ENCODE measurements around the gene SPACDR.

SPACDR gene

GRCh38 chr7:100426516-100426915 is 37.5 kb downstream of the SPACDR start:
- no peak for TF ChIP-seq CTCF (IDR thresholded peaks at IDR 0.05; ENCODE audit: borderline replicate concordance, insufficient read depth, low read depth, low read length)

DNA sequence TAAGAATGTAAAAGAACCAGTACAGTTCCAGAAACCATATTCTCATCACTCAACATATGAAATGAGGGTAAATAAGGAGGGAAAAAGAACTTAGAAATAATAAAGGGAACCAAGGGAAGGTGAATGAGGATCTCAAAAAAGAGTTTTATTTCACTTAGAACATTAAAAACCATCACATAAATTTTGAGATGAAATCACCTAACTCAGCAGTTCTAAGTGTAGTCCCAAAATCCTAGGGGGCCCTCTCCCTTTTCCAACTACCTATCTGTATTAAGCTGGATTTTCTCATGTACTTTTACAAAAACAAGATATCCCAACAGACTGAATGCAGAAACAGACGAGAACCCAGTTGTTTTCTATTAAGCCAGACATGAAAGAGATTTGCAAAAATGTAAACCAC is 38.7 kb downstream of the SPACDR start:
- no peak overlapping the region for H3K4me3 ChIP-seq (ENCODE audit: low read depth, low read length)
- no peak for TF ChIP-seq CTCF (IDR thresholded peaks at IDR 0.05; ENCODE audit: borderline replicate concordance, insufficient read depth, low read depth, low read length)

More at GRCh38 chr7:100426516-100426915, 37.5 kb downstream of the SPACDR start:
- H3K4me3 ChIP-seq (ENCODE audit: low read depth, low read length) = no peak overlapping the region

DNA sequence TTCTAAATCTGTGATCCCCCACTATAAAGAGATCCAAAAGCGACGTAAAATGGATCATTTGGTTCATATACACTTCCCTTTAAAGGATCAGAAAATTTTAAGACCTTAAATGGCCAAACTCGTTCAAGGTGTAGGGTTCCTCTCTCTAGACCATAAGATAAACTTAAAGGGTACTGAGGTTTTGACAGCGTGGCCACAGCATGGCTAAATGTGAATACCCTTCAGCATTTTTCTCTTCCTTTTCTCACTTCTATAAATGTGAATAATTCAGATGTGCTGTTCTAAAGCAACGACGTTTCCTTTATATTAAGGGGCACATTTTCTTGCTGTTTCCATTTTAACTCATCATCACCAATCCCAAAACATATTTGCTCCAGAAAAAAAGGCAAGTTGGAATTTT is 40.7 kb downstream of the SPACDR start:
- TF ChIP-seq CTCF (IDR thresholded peaks at IDR 0.05; ENCODE audit: borderline replicate concordance, insufficient read depth, low read depth, low read length) = no peak

DNA sequence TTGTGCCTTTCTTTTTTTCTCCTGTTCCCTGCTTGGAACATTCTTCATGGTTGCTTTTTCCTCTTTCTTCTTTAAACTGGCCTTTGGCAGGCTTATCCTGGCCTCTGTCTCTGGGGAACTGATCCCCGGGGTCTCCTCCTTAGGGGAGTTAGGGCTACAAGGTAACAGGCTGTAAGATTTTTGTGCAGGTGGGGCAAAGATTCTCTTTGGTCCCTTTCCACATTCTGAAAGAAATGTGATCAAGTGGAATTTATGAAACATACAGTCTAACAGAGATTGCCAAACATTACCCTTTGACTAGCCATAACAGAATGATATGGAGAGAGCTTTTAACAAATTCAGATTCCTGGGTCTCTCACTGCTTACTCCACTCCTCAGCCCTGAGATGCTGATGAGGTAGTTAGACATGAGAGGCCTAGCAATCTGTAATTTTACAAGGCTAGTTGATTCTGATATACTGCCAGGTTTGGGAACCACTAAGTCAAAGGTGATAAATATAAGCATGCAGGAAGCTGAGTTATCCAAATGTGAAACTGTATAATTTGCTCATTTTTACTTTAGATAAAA is 44.3 kb downstream of the SPACDR start:
- H3K4me3 ChIP-seq (ENCODE audit: low read depth, low read length) = no peak overlapping the region
- no peak for TF ChIP-seq CTCF (IDR thresholded peaks at IDR 0.05; ENCODE audit: borderline replicate concordance, insufficient read depth, low read depth, low read length)

More for the DNA sequence above, 40.7 kb downstream of the SPACDR start:
- no peak overlapping the region for H3K4me3 ChIP-seq (ENCODE audit: low read depth, low read length)

GRCh38 chr7:100418930-100419659 is 45.0 kb downstream of the SPACDR start:
- 0 out of 2 replicates have a peak, but pooled peaks have one; percentile 5 for TF ChIP-seq CTCF (IDR thresholded peaks at IDR 0.05; ENCODE audit: borderline replicate concordance, insufficient read depth, low read depth, low read length)
- no peak overlapping the region for H3K4me3 ChIP-seq (ENCODE audit: low read depth, low read length)

GRCh38 chr7:100415448-100415847 is 48.6 kb downstream of the SPACDR start:
- no peak overlapping the region for H3K4me3 ChIP-seq (ENCODE audit: low read depth, low read length)
- no peak for TF ChIP-seq CTCF (IDR thresholded peaks at IDR 0.05; ENCODE audit: borderline replicate concordance, insufficient read depth, low read depth, low read length)

DNA sequence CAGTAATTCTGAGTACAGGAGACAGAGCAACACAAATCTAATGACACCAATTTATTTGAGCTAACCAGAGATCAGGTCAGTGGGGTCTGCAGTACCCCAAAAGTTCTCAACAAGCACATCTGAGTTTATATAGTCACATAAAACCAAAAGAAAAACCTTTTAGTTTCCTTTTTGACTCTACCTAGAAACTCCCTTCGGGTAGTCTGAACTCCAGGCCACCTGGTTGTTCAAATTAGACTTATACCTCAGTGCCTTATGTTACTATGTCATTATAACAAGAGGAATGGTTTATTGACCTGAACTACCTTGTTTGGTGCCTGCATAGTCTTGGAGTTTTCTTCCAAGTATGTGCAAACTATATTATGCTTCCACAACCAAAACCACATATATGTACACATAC is 50.2 kb downstream of the SPACDR start:
- no peak overlapping the region for H3K4me3 ChIP-seq (ENCODE audit: low read depth, low read length)
- TF ChIP-seq CTCF (IDR thresholded peaks at IDR 0.05; ENCODE audit: borderline replicate concordance, insufficient read depth, low read depth, low read length) = no peak
